ENCODE results near the gene PSPH.

The PSPH gene

DNA sequence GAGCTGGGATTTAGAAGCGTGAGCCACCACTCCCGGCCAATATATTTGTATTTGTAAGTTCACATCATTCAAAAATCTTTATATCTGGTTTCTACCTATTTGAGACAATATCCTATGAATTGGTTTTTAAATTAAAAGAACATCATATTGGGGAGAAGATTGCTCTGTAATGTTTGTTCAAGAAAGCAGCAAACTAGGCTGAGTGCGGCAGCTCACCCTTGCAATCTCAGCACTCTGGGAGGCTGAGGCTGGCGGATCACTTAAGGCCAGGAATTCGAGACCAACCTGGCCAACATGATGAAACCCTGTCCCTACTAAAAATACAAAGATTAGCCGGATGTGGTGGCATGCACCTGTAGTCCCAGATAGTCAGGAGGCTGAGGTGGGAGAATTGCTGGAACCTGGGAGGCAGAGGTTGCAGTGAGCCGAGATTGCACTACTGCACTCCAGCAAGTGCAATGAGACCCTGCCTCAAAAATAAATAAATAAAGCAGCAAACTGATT is 77.4 kb downstream of the PSPH start:
- TF ChIP-seq, protein P1, sequence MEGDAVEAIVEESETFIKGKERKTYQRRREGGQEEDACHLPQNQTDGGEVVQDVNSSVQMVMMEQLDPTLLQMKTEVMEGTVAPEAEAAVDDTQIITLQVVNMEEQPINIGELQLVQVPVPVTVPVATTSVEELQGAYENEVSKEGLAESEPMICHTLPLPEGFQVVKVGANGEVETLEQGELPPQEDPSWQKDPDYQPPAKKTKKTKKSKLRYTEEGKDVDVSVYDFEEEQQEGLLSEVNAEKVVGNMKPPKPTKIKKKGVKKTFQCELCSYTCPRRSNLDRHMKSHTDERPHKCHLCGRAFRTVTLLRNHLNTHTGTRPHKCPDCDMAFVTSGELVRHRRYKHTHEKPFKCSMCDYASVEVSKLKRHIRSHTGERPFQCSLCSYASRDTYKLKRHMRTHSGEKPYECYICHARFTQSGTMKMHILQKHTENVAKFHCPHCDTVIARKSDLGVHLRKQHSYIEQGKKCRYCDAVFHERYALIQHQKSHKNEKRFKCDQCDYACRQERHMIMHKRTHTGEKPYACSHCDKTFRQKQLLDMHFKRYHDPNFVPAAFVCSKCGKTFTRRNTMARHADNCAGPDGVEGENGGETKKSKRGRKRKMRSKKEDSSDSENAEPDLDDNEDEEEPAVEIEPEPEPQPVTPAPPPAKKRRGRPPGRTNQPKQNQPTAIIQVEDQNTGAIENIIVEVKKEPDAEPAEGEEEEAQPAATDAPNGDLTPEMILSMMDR (IDR thresholded peaks at IDR 0.05; ENCODE audit: extremely low read depth, insufficient read depth, missing control alignments), result no peak
- no peak for DNase-seq (ENCODE audit: low spot score)
- in situ Hi-C loops (cut with MboI; ENCODE audit: low pct_unique_long_range_greater_than_20kb, low sequenced_read_pairs, unreplicated experiment), result loop anchor here (25.0 kb wide), 1 partner anchor 336 kb away; no protein-coding TSS in a partner anchor

DNA sequence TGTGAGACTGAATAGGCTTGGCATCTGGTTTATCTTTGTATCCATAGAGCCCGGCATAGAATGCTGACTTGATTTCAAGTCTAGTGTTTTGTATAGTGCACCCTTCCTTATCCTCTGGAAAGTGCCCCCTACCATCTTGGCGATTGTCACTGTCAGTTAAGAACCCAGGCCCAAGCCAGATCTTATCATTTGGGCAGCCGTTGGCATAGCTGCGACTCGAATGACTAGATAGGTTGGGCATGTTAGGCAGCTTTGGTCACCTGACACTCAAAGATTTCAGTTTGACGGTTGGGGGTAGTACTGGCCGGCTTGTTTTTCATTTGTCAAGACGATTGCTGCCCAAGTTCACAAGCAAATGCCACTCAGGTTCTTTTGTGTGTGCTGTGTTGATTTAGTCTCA is 80.3 kb downstream of the PSPH start:
- TF ChIP-seq, protein P1 (IDR thresholded peaks at IDR 0.05; ENCODE audit: extremely low read depth, insufficient read depth, missing control alignments), result no peak
- no peak for DNase-seq (ENCODE audit: low spot score)
- in situ Hi-C loops (cut with MboI; ENCODE audit: low pct_unique_long_range_greater_than_20kb, low sequenced_read_pairs, unreplicated experiment), result loop anchor here (25.0 kb wide), 1 partner anchor 334 kb away; no protein-coding TSS in a partner anchor

DNA sequence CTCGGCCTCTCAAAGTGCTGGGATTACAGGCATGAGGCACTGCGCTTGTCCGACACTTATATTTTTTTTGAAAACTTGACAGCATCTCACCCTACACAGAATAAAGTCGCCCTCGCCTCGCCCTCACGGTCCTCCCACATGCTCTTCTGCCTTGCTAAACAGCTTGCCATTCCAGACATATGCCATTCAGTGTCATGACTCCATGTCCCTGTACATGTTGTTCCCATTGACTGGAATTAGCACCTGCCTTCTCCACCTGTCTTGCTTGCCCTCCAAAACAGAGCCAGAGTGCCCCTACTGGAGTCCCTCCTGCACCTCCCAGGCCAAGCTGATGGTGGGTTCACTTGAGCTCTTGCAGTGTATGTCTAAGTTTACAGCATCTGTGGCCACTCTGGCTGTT is 80.7 kb downstream of the PSPH start:
- in situ Hi-C loops (cut with MboI; ENCODE audit: low pct_unique_long_range_greater_than_20kb, low sequenced_read_pairs, unreplicated experiment), result loop anchor here (25.0 kb wide), 1 partner anchor 333 kb away; no protein-coding TSS in a partner anchor
- TF ChIP-seq, protein P1 (IDR thresholded peaks at IDR 0.05; ENCODE audit: extremely low read depth, insufficient read depth, missing control alignments), result no peak
- DNase-seq (ENCODE audit: low spot score), result no peak

DNA sequence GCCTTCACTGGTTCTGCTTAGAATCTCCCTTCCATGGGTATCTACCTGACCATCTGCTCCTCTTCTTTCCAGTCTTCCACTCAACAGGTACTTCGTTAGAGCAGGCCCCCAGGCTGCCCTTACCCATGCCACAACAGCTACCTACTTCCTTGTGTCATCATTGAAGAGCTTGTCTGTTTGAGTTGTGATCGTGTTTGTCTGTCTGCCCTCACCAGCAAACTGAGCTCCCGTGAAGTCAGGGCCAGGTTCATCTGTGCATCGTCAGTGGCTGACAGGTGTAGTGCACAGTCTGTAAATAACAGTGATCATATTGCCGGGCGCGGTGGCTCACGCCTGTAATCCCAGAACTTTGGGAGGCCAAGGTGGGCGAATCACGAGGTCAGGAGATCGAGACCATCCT is 81.9 kb downstream of the PSPH start:
- in situ Hi-C loops (cut with MboI; ENCODE audit: low pct_unique_long_range_greater_than_20kb, low sequenced_read_pairs, unreplicated experiment), result loop anchor here (25.0 kb wide), 1 partner anchor 332 kb away; no protein-coding TSS in a partner anchor
- no peak for DNase-seq (ENCODE audit: low spot score)
- TF ChIP-seq, protein P1 (IDR thresholded peaks at IDR 0.05; ENCODE audit: extremely low read depth, insufficient read depth, missing control alignments), result no peak

DNA sequence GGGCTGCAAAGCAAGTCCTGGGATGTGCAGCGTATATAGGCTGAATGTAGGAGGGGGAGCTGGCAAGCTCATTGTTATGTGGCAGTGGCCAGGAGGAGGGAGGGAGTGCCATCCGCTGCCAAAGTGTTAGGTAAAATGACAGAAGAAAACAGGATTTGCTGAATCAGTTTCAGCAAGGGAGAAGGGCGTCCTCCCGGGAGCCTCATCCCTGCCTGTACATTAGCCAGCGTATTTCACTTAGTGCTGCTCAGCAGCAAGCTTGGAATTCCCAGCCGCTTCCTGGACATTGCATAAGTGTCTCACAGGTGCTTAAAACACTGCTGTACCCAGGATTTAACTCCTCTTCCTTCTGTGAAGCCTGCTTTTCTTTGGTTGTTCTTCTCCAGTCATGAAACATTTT is 84.4 kb downstream of the PSPH start:
- no peak for DNase-seq (ENCODE audit: low spot score)
- in situ Hi-C loops (cut with MboI; ENCODE audit: low pct_unique_long_range_greater_than_20kb, low sequenced_read_pairs, unreplicated experiment), result loop anchor here (25.0 kb wide), 1 partner anchor 330 kb away; no protein-coding TSS in a partner anchor
- TF ChIP-seq, protein P1 (IDR thresholded peaks at IDR 0.05; ENCODE audit: extremely low read depth, insufficient read depth, missing control alignments), result no peak

DNA sequence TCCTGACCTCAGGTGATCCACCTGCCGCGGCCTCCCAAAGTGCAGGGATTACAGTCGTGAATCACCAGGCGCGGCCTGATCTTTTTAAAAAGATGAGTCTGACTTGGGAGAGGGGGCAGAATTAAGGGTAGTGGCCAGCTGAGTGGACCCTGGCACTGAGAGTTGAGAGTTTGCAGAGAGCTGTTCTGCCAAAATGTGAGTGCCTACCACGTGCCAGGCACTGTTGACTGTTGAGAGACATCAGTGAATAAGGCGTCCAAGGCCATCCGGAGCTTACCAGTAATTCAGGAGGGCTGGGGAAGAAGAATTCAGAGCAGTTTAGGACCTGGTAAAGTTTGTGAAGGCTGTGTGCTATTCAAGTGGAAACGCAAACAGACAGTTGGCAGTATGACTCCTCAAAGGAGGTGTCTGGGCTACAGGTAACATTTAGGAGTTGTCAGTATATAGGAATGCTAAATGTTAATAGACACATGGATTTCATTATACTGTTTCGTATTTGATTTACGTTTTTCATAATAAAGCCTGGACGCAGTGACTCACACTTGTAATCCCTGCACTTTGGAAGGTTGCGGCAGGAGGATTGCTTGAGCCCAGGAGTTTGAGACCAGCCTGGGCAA is 85.3 kb downstream of the PSPH start:
- in situ Hi-C loops (cut with MboI; ENCODE audit: low pct_unique_long_range_greater_than_20kb, low sequenced_read_pairs, unreplicated experiment), result loop anchor here (25.0 kb wide), 1 partner anchor 329 kb away; no protein-coding TSS in a partner anchor
- no peak for DNase-seq (ENCODE audit: low spot score)
- TF ChIP-seq, protein P1 (IDR thresholded peaks at IDR 0.05; ENCODE audit: extremely low read depth, insufficient read depth, missing control alignments), result no peak

Data from GM13977 (cell line).